Measurements from ENCODE around the gene ETHE1. TPM values are rescaled to one million over a fixed set of nuclear protein-coding genes. Genes with fewer than 3 reads are reported as not detected.
A peak's percentile ranks its signal among the peaks of the same experiment; 100 is the strongest.

Gene ETHE1
- total RNA-seq, 2 experiments from 2014 or later: 41.5 to 44.8 TPM

DNA sequence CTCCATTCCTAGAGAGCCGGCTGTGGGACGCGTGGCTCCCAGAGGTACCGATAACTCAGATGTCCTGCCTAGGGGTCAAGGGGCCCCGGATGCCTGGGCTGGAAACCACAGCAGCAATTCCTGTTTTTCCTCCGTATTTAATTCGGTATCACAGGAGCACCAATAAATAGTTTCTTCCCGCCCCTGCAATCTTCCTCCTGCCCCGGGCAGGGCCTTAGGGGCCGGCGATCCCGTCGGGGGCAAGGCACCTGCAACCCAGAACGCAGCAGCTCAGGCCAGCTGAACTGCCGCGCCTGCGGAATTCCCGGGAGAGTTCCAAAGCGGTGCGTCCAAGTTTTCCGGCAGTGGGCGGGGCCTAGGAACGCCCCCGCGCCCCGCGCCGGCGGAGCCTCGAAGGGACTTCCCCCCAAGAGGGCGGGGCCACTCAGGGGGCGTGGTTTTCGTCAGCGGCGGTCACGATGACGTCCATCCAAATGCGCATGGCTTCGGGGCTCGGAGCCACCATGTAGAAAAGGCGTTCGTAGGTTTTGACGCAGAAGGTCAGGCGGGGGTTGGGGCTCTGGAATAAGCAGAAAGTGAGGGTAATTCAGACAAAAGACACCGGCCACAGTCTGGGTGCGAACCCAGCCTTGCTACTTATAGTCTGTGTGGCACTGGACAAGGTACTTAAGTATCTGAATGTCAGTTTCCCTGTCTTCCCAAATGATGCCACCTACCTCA is 51.9 kb downstream of the ETHE1 start:
- Mint-ChIP-seq H3K27me3 (no peaks in the 10 kb centered on the region), H3K9me3 (no peaks in the 10 kb centered on the region), H3K4me1 (peaks cover 26% of the 10 kb centered on the region), H3K4me3 (peak overlapping the region; percentile 71), H3K27ac (peak overlapping the region; percentile 86), H3K36me3 (peaks cover 20% of the 10 kb centered on the region)
- peak; percentile 92 for DNase-seq

GRCh38 chr19:43474487-43474886 is 52.5 kb downstream of the ETHE1 start:
- peaks cover 29% of the 10 kb centered on the region for H3K4me1 Mint-ChIP-seq
- no peaks in the 10 kb centered on the region for H3K9me3 Mint-ChIP-seq
- H3K27me3 Mint-ChIP-seq: no peaks in the 10 kb centered on the region
- H3K27ac Mint-ChIP-seq: no peak overlapping the region
- no peak overlapping the region for H3K4me3 Mint-ChIP-seq
- no peak for DNase-seq
- H3K36me3 Mint-ChIP-seq: peaks cover 20% of the 10 kb centered on the region

DNA sequence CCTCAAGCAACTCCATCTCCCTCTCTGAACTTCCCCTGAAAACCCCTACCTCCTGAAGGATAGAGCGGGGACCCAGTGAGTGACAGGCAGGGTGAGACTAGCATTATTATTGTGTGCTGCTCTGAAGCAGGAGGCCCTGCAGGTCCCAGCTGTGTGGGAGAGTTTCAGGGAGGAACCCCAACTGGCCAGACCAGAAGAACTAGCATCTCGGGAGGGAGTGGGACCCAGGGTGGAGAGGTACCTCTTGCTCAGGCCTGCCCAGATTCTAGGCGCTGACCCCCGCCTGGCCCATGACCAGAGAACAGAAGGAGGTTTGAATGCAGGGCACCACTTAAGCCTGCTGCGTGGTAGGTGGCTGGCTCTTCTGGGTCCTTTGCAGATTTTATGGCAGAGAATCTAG is 55.9 kb downstream of the ETHE1 start:
- Mint-ChIP-seq H3K36me3 (peaks cover 9% of the 10 kb centered on the region), H3K27me3 (no peaks in the 10 kb centered on the region), H3K4me3 (no peak overlapping the region), H3K4me1 (peaks cover 49% of the 10 kb centered on the region), H3K9me3 (no peaks in the 10 kb centered on the region), H3K27ac (peak overlapping the region; percentile 38)
- no peak for DNase-seq

DNA sequence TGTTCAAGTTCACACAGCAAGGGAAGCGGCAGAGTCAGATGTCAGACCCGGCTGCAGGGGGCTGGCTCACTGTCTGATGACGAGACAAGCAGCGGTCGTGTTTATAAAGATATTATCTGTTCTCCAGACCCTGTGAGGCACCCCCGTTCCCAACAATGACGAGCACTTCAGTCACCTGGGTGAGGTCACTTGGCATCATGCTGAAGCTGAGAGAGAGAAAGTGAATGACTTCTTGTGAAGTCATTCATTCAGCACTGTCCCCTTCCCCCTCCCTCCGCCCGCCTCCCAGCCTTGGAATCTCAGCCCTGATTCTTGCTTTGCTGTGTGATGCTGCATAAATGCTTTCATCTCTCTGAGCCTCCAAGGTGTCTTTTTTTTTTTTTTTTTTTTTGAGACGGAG is 56.7 kb downstream of the ETHE1 start:
- peak overlapping the region; percentile 82 for H3K27ac Mint-ChIP-seq
- H3K4me3 Mint-ChIP-seq: no peak overlapping the region
- H3K36me3 Mint-ChIP-seq: peaks cover 4% of the 10 kb centered on the region
- peak; percentile 31 for DNase-seq
- no peaks in the 10 kb centered on the region for H3K9me3 Mint-ChIP-seq
- no peaks in the 10 kb centered on the region for H3K27me3 Mint-ChIP-seq
- peaks cover 46% of the 10 kb centered on the region for H3K4me1 Mint-ChIP-seq

DNA sequence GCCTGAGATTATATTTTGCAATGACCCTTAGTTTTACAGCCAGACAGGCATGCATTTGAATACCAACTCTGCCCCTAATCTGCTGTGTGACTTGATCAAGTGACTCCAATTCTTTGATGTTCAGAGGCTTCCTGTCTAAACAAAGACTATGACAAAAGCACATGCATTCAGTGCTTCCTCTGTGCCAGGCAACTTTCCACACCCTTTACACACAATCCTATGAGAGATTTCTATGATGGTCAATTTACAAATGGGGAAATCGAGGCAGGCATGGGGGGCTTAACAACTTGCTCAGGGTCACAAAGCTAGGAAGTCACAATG is 57.9 kb downstream of the ETHE1 start:
- no peak for DNase-seq
- no peak overlapping the region for H3K4me3 Mint-ChIP-seq
- H3K4me1 Mint-ChIP-seq: peaks cover 51% of the 10 kb centered on the region
- no peaks in the 10 kb centered on the region for H3K9me3 Mint-ChIP-seq
- peak overlapping the region; percentile 63 for H3K27ac Mint-ChIP-seq
- no peaks in the 10 kb centered on the region for H3K27me3 Mint-ChIP-seq
- H3K36me3 Mint-ChIP-seq: peaks cover 2% of the 10 kb centered on the region

DNA sequence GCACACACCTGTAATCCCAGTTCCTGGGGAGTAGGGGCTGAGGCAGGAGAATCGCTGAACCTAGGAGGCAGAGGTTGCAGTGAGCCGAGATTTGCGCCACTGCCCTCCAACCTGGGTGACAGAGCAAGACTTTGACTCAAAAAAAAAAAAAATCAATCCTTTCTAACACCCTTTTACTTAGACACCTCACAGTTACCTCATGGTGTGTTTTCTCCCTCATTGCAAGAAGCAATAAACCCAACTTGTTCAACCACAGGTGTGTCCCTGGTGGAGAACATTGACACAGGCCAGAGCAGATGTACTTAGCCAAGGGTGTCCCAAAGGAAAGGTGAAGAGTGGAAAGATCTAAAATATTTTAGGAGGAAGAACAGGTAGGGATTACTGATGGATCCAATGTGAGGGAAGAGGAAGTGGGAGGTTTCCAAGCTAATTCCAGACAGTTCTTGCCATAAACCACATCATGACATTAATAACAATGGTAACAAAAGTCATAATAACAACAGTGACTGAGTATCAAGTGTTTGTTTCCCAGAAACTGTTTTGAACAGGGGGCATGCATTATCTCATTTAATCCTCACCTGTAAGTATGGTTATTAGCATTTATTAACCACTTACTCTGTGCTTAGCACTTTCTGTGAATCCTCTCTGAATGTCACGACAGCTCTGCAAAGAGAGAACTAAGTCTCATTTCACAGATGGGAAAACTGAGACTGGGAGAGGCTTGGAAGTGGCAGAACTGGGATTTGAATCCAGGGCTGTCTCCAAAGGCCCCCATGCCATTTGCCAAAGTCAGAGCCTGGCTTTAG is 58.4 kb downstream of the ETHE1 start:
- H3K36me3 Mint-ChIP-seq: no peaks in the 10 kb centered on the region
- peak overlapping the region; percentile 74 for H3K27ac Mint-ChIP-seq
- H3K9me3 Mint-ChIP-seq: no peaks in the 10 kb centered on the region
- DNase-seq: no peak
- H3K4me3 Mint-ChIP-seq: no peak overlapping the region
- no peaks in the 10 kb centered on the region for H3K27me3 Mint-ChIP-seq
- peaks cover 51% of the 10 kb centered on the region for H3K4me1 Mint-ChIP-seq

GRCh38 chr19:43467730-43468129 is 59.3 kb downstream of the ETHE1 start:
- H3K4me3 Mint-ChIP-seq: no peak overlapping the region
- H3K27me3 Mint-ChIP-seq: no peaks in the 10 kb centered on the region
- H3K4me1 Mint-ChIP-seq: peaks cover 51% of the 10 kb centered on the region
- no peak overlapping the region for H3K27ac Mint-ChIP-seq
- H3K9me3 Mint-ChIP-seq: no peaks in the 10 kb centered on the region
- no peak for DNase-seq
- no peaks in the 10 kb centered on the region for H3K36me3 Mint-ChIP-seq

- peaks cover 51% of the 10 kb centered on the region for H3K4me1 Mint-ChIP-seq
- H3K27me3 Mint-ChIP-seq: no peaks in the 10 kb centered on the region
- DNase-seq: no peak
- H3K27ac Mint-ChIP-seq: no peak overlapping the region
- no peaks in the 10 kb centered on the region for H3K9me3 Mint-ChIP-seq
- no peaks in the 10 kb centered on the region for H3K36me3 Mint-ChIP-seq
- H3K4me3 Mint-ChIP-seq: no peak overlapping the region
Measured at GRCh38 chr19:43467276-43467675, 59.7 kb downstream of the ETHE1 start.

DNA sequence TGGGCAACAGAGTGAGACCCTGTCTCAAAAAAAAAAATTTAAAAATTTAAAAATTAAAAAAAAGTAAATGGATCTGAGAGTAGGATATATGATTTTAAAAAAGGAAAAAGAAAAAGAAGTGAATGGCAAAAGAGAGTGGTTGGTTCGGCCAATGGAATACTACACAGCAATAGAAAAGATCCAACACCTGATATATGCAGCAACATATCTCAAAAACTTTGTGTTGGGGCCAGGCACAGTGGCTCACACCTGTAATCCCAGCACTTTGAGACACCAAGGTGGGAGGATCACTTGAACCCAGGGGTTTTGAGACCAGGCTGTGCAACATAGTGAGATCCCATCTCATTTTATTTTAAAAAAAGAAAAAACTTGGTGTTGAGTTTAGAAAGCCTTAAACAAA is 60.2 kb downstream of the ETHE1 start:
- Mint-ChIP-seq H3K27me3 (no peaks in the 10 kb centered on the region), H3K36me3 (peaks cover under 1% of the 10 kb centered on the region), H3K4me1 (peaks cover 55% of the 10 kb centered on the region), H3K9me3 (no peaks in the 10 kb centered on the region), H3K4me3 (no peak overlapping the region), H3K27ac (no peak overlapping the region)
- DNase-seq: no peak

GRCh38 chr19:43465468-43466120 is 61.4 kb downstream of the ETHE1 start, which contains the start of gene LYPD3:
TSS of gene LYPD3 (minus strand) at chr19:43465608. CDS start at chr19:43465571, 37 bp downstream.
- DNase-seq: no peak
- Mint-ChIP-seq H3K27me3 (no peaks in the 10 kb centered on the region), H3K36me3 (peaks cover 10% of the 10 kb centered on the region), H3K27ac (peak within 1 kb of the TSS; percentile 71), H3K4me1 (peaks cover 53% of the 10 kb centered on the region), H3K9me3 (no peaks in the 10 kb centered on the region), H3K4me3 (peak within 1 kb of the TSS; percentile 87)

DNA sequence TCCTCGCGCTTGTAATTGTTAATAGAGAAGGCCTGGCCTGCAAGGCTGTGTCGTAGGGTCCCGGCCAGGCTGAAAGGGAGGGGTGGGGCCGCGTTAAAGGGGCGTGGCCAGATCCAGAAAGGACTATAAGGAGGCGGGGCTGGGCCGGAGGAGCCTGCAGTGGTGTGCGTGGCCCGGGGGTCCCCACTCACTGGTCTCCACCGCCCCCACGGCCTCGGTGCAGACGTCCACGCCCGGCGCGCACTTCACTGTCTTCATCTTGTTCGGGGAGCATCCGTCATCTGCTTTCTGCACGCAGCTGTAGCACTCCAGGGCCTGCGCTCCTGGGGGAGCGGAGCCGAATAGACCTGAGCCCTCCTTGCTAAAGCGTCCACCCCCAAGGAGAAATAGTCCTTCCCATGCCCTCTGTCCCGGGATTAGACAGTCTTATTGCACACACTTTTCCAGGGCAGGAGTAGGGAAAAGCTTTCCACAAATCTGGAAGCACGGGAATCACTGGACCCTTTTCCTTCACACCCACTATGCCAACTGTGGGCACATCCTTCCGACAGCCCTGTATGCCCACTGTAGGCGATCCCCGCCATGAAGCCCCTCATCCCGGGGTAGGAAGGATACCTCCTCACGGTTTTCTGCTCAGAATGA is 62.7 kb downstream of the ETHE1 start:
- Mint-ChIP-seq H3K4me3 (peak overlapping the region; percentile 87), H3K36me3 (peaks cover 10% of the 10 kb centered on the region), H3K4me1 (peaks cover 43% of the 10 kb centered on the region), H3K9me3 (no peaks in the 10 kb centered on the region), H3K27me3 (no peaks in the 10 kb centered on the region), H3K27ac (peak overlapping the region; percentile 91)
- no peak for DNase-seq

DNA sequence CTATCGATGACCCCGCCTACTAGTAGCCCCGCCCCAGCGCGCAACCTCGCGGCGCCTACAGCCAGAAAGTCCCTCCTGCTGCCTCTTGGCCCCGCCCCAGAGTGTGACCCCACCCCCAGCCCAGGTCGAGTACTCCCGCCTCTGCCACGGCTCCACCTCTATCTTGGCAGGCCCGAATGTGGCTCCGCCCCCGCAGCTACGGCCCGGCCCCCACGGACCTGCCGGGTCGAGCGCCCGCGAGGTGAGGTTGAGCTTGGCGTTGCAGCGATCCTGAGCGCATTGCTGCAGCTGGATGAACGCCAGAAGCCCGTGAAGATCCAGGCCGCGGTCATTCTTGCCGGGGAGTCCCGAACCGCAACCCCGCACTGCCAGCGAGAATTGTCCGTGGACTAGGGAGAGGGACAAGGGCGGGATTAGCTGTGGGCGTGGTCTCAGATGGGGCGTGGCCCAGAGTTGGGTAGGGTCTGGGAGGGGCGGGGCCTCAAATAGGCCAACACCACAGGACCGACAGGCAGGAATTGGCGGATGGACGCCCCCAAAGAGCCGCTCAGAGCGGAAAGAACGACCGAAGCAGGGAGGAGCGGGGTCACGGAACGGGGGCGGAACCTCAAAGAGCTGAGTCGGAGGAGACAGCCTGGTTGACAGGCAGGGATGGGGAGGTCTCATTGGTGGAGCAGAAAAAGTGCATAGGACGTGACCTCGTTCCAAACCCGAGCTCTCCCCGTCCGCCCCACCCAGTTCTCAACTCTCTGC is 63.4 kb downstream of the ETHE1 start:
- H3K4me1 Mint-ChIP-seq: peaks cover 36% of the 10 kb centered on the region
- H3K4me3 Mint-ChIP-seq: peak overlapping the region; percentile 87
- peak; percentile 98 for DNase-seq
- no peaks in the 10 kb centered on the region for H3K9me3 Mint-ChIP-seq
- peak overlapping the region; percentile 91 for H3K27ac Mint-ChIP-seq
- H3K36me3 Mint-ChIP-seq: peaks cover 10% of the 10 kb centered on the region
- no peaks in the 10 kb centered on the region for H3K27me3 Mint-ChIP-seq

DNA sequence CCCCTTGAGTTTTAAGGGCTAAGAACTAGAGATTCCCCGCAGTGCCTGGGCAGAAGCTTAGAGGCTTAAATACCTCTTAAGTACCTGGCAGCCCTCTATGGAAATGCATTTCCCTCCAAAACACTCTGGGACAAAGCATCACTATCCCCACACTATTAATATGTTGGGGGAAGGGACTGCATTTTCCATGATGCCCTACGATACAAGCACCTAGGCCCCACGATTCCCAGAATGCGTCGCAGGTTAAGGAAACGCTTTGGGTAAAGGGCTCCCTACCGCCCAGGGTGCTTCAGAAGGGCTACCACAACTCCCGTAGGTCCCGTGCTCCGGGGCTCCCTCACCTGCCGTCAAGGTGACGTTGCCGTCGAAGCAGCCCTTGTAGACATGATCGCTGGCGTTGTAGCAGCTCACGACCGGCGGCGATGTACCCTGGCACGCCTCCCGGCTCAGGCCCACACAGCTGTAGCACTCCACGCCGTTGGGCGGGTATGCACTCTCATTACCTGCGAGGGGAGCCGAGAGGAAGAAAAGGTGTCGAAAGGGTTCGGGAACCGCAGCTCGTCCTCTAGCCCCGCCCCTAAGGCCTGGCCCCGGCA is 64.1 kb downstream of the ETHE1 start:
- H3K27me3 Mint-ChIP-seq: no peaks in the 10 kb centered on the region
- peaks cover 30% of the 10 kb centered on the region for H3K4me1 Mint-ChIP-seq
- H3K4me3 Mint-ChIP-seq: peak overlapping the region; percentile 87
- H3K36me3 Mint-ChIP-seq: peaks cover 10% of the 10 kb centered on the region
- peak overlapping the region; percentile 91 for H3K27ac Mint-ChIP-seq
- DNase-seq: no peak
- H3K9me3 Mint-ChIP-seq: no peaks in the 10 kb centered on the region

DNA sequence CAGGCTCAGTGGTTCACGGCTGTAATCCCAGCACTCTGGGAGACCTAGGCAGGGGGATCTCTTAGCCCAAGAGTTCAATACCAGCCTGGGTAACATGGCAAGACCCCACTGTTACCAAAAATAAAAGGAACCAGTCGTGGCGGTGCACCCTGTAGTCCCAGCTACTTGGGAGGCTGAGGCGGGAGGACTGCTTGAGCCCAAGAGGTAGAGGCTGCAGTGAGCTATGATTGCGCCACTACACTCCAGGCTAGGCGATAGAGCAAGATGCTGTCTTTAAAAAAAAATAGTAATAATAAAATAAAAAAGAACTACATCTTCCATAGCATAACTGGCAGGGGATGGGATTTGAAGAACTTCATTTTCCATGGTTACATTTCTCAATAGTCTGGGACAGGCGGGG is 64.6 kb downstream of the ETHE1 start:
- peaks cover 28% of the 10 kb centered on the region for H3K4me1 Mint-ChIP-seq
- no peaks in the 10 kb centered on the region for H3K9me3 Mint-ChIP-seq
- no peak for DNase-seq
- H3K27me3 Mint-ChIP-seq: no peaks in the 10 kb centered on the region
- peaks cover 10% of the 10 kb centered on the region for H3K36me3 Mint-ChIP-seq
- H3K27ac Mint-ChIP-seq: peak overlapping the region; percentile 91
- H3K4me3 Mint-ChIP-seq: peak overlapping the region; percentile 87
